ENCODE measurements around the gene MBIP.

- no peak for TF ChIP-seq ZNF629 (tag by site-specific recombination; IDR thresholded peaks at IDR 0.05)
- no peak for TF ChIP-seq ZNF311 (tag by site-specific recombination; IDR thresholded peaks at IDR 0.05; ENCODE audit: borderline replicate concordance)
- TF ChIP-seq CTCF (tag by site-specific recombination; IDR thresholded peaks at IDR 0.05): no peak
- TF ChIP-seq ZNF654 (tag by site-specific recombination; IDR thresholded peaks at IDR 0.05; ENCODE audit: low read depth): no peak
- TF ChIP-seq ZEB2 (tag by site-specific recombination; IDR thresholded peaks at IDR 0.05): no peak
- TF ChIP-seq, protein P1, sequence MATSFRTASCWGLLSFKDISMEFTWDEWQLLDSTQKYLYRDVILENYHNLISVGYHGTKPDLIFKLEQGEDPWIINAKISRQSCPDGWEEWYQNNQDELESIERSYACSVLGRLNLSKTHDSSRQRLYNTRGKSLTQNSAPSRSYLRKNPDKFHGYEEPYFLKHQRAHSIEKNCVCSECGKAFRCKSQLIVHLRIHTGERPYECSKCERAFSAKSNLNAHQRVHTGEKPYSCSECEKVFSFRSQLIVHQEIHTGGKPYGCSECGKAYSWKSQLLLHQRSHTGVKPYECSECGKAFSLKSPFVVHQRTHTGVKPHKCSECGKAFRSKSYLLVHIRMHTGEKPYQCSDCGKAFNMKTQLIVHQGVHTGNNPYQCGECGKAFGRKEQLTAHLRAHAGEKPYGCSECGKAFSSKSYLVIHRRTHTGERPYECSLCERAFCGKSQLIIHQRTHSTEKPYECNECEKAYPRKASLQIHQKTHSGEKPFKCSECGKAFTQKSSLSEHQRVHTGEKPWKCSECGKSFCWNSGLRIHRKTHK (tag by site-specific recombination; IDR thresholded peaks at IDR 0.05): no peak
- TF ChIP-seq ZNF596 (tag by site-specific recombination; IDR thresholded peaks at IDR 0.05): no peak
- TF ChIP-seq ZNF133 (tag by site-specific recombination; IDR thresholded peaks at IDR 0.05): no peak
- TF ChIP-seq ZBTB10 (tag by site-specific recombination; IDR thresholded peaks at IDR 0.05): no peak
- no peak for TF ChIP-seq ZFP41 (tag by site-specific recombination; IDR thresholded peaks at IDR 0.05; ENCODE audit: borderline replicate concordance)
- TF ChIP-seq IKZF3 (tag by site-specific recombination; IDR thresholded peaks at IDR 0.05): no peak
- no peak for TF ChIP-seq ZNF140 (tag by site-specific recombination; IDR thresholded peaks at IDR 0.05)
- TF ChIP-seq, protein P2, sequence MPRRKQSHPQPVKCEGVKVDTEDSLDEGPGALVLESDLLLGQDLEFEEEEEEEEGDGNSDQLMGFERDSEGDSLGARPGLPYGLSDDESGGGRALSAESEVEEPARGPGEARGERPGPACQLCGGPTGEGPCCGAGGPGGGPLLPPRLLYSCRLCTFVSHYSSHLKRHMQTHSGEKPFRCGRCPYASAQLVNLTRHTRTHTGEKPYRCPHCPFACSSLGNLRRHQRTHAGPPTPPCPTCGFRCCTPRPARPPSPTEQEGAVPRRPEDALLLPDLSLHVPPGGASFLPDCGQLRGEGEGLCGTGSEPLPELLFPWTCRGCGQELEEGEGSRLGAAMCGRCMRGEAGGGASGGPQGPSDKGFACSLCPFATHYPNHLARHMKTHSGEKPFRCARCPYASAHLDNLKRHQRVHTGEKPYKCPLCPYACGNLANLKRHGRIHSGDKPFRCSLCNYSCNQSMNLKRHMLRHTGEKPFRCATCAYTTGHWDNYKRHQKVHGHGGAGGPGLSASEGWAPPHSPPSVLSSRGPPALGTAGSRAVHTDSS (tag by site-specific recombination; IDR thresholded peaks at IDR 0.05): no peak
Observed at GRCh38 chr14:36320897-36321381, 502 bp upstream of the MBIP start.
